Activated T-helper 17 cell treated with anti-CD3 and anti-CD28 coated beads, Interleukin-2, amount 50 U/mL, for 72 hours (primary cell): ENCODE measurements around the gene CPLX1. TPM values are rescaled to one million over a fixed set of nuclear protein-coding genes. Genes with fewer than 3 reads are reported as not detected.

Experiments
- ATAC-seq: fragments of 150-1000 bp; cut with Tn5 transposase; replicated peaks from 2 replicates; pipeline ENCODE4 v1.10.0; 2021; ENCODE audit warnings: mild to moderate bottlenecking, moderate library complexity
- H3K27ac Mint-ChIP-seq: one replicate; pipeline ENCODE4 v1.8.0; 2022; ENCODE audit warnings: mixed read lengths
- H3K27me3 Mint-ChIP-seq: one replicate; pipeline ENCODE4 v1.8.0; 2022; ENCODE audit warnings: mixed read lengths
- H3K36me3 Mint-ChIP-seq: one replicate; pipeline ENCODE4 v1.8.0; 2022; ENCODE audit warnings: low read depth, mild to moderate bottlenecking, mixed read lengths
- H3K4me1 Mint-ChIP-seq: one replicate; pipeline ENCODE4 v1.8.0; 2022; ENCODE audit warnings: mixed read lengths
- H3K4me3 Mint-ChIP-seq: one replicate; pipeline ENCODE4 v1.8.0; 2022; ENCODE audit warnings: mild to moderate bottlenecking, mixed read lengths
- H3K9me3 Mint-ChIP-seq: one replicate; pipeline ENCODE4 v1.8.0; 2022; ENCODE audit warnings: mixed read lengths
- total RNA-seq, 2 donors: library from RNA; stranded (reverse); gene quantifications; one replicate each; pipeline ENCODE4 v1.2.3, GENCODE V29; 2022

CPLX1 gene
- total RNA-seq, 2 donors from 2014 or later: 0.50 to 3.6 TPM

DNA sequence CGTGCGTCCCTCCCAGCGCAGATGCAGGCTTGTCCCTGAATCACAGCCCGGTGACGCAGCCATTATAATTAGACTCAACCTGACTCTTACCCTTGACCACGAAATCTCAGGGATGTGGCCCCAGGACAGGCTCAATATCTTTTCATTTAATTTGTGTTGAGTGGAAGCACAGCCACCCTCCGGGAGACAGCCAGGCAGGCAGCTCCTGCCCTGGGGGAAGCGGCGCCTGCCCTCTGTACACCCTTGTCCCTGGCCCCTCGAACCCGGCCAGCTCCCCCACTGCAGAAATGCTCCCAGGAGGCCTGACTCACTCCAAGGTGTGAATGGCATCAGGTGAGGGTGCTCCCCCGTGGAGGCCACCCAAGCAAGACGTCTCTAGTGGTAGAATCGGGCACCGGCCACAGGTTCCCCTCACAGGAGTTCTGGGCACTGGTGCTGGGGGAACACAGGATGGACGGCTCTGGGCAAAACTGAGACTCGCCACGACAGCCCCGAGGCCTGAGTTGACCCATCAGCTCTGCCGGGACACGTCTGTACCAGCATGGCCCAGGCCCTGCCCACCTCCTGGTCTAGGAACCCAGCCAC is 2.7 kb downstream of the CPLX1 start:
- no peak overlapping the region for H3K4me3 Mint-ChIP-seq
- H3K36me3 Mint-ChIP-seq: peaks cover 7% of the 10 kb centered on the region
- H3K27me3 Mint-ChIP-seq: peaks cover 25% of the 10 kb centered on the region
- no peak overlapping the region for H3K27ac Mint-ChIP-seq
- H3K4me1 Mint-ChIP-seq: no peaks in the 10 kb centered on the region
- no peak for ATAC-seq
- no peaks in the 10 kb centered on the region for H3K9me3 Mint-ChIP-seq

GRCh38 chr4:822361-823175 is 3.4 kb downstream of the CPLX1 start:
- Mint-ChIP-seq H3K27me3 (peaks cover 20% of the 10 kb centered on the region), H3K9me3 (no peaks in the 10 kb centered on the region), H3K4me3 (no peak overlapping the region), H3K27ac (no peak overlapping the region), H3K4me1 (no peaks in the 10 kb centered on the region), H3K36me3 (peaks cover 3% of the 10 kb centered on the region)
- no peak for ATAC-seq

DNA sequence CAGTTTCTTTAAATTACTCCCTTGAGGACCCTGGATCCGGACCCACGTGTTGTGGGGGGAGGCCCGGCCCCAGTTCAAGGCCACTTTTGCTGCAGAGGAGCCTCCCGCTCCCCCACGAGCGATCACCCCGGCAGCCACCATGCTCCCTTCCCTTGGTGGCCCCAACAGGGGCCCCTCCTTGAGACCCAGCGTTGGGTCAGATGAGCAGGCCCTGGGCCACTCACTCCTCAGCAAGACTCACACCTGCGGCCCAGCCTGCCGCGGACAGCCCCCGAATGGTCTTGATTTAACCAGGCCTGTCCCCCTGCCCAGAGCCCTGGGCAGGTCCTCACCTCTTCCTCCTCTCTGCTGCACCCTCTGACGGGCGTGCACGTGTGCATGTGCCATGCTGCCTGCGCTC is 4.3 kb downstream of the CPLX1 start:
- no peak for ATAC-seq
- H3K4me1 Mint-ChIP-seq: no peaks in the 10 kb centered on the region
- H3K36me3 Mint-ChIP-seq: no peaks in the 10 kb centered on the region
- H3K27ac Mint-ChIP-seq: no peak overlapping the region
- H3K9me3 Mint-ChIP-seq: no peaks in the 10 kb centered on the region
- no peak overlapping the region for H3K4me3 Mint-ChIP-seq
- peaks cover 23% of the 10 kb centered on the region for H3K27me3 Mint-ChIP-seq

GRCh38 chr4:821181-821591 is 4.7 kb downstream of the CPLX1 start:
- Mint-ChIP-seq H3K4me3 (no peak overlapping the region), H3K4me1 (no peaks in the 10 kb centered on the region), H3K27ac (no peak overlapping the region), H3K9me3 (no peaks in the 10 kb centered on the region), H3K27me3 (peaks cover 25% of the 10 kb centered on the region), H3K36me3 (no peaks in the 10 kb centered on the region)
- ATAC-seq: no peak

GRCh38 chr4:820230-821172 is 5.4 kb downstream of the CPLX1 start:
- no peak for ATAC-seq

GRCh38 chr4:819401-820229 is 6.3 kb downstream of the CPLX1 start:
- H3K4me1 Mint-ChIP-seq: no peaks in the 10 kb centered on the region
- H3K27me3 Mint-ChIP-seq: peaks cover 32% of the 10 kb centered on the region
- no peaks in the 10 kb centered on the region for H3K36me3 Mint-ChIP-seq
- no peak overlapping the region for H3K27ac Mint-ChIP-seq
- no peaks in the 10 kb centered on the region for H3K9me3 Mint-ChIP-seq
- no peak for ATAC-seq
- H3K4me3 Mint-ChIP-seq: no peak overlapping the region

More at GRCh38 chr4:820230-821172, 5.4 kb downstream of the CPLX1 start:
- Mint-ChIP-seq H3K27ac (no peak overlapping the region), H3K4me1 (no peaks in the 10 kb centered on the region), H3K36me3 (no peaks in the 10 kb centered on the region), H3K4me3 (no peak overlapping the region), H3K27me3 (peaks cover 28% of the 10 kb centered on the region), H3K9me3 (no peaks in the 10 kb centered on the region)

DNA sequence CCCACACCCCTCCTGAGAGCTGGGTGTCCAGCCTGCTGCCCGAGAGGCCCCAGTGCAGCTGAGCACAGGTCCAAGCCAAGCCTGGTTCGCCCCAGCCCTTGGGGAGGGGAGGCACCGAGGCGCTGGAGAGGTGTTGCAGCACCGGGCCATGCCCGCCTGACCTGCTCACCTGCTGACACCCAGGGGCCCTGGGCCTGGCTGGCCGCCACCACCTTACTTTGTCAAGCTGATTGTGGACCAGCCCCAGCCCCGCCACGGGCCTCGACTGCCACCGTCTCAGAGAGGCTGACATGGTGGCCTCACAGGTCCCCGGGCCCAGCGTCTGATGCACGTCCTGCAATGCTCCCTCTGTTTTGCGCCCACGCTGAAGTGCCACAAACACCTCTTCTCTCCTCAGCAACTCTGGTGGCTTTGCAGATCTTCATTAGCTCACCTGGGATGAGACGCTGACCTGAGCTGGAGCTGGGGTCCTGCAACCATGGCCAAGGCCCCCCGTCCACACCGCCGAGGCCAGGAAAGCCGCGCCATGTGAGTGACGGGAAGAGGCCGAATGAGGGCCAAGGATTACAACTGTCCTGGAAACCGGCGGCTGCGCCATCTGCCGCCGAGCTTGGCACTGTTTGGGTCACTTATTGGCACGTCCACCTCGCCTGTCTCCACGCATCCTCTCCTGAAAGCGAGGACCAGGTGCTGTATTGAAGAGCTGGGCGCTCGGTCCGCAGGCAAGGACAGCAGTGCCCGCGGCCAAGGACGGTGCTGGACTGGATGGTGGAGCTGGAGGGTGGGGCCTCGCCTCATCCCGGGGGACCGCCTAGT is 7.6 kb downstream of the CPLX1 start:
- ATAC-seq: no peak
- no peak overlapping the region for H3K4me3 Mint-ChIP-seq
- no peaks in the 10 kb centered on the region for H3K36me3 Mint-ChIP-seq
- H3K27ac Mint-ChIP-seq: no peak overlapping the region
- no peaks in the 10 kb centered on the region for H3K9me3 Mint-ChIP-seq
- H3K4me1 Mint-ChIP-seq: no peaks in the 10 kb centered on the region
- H3K27me3 Mint-ChIP-seq: peaks cover 37% of the 10 kb centered on the region

GRCh38 chr4:815464-816146 is 10.3 kb downstream of the CPLX1 start:
- H3K27ac Mint-ChIP-seq: no peak overlapping the region
- H3K36me3 Mint-ChIP-seq: no peaks in the 10 kb centered on the region
- no peaks in the 10 kb centered on the region for H3K9me3 Mint-ChIP-seq
- no peak for ATAC-seq
- H3K4me1 Mint-ChIP-seq: no peaks in the 10 kb centered on the region
- H3K4me3 Mint-ChIP-seq: no peak overlapping the region
- peaks cover 31% of the 10 kb centered on the region for H3K27me3 Mint-ChIP-seq

GRCh38 chr4:814312-814850 is 11.5 kb downstream of the CPLX1 start:
- no peak for ATAC-seq
- H3K4me3 Mint-ChIP-seq: no peak overlapping the region
- no peaks in the 10 kb centered on the region for H3K36me3 Mint-ChIP-seq
- no peaks in the 10 kb centered on the region for H3K4me1 Mint-ChIP-seq
- peaks cover 31% of the 10 kb centered on the region for H3K27me3 Mint-ChIP-seq
- H3K9me3 Mint-ChIP-seq: no peaks in the 10 kb centered on the region
- H3K27ac Mint-ChIP-seq: no peak overlapping the region

- ATAC-seq: no peak
- Mint-ChIP-seq H3K9me3 (no peaks in the 10 kb centered on the region), H3K4me3 (no peak overlapping the region)
Measured at GRCh38 chr4:813900-814299, 12.0 kb downstream of the CPLX1 start.

DNA sequence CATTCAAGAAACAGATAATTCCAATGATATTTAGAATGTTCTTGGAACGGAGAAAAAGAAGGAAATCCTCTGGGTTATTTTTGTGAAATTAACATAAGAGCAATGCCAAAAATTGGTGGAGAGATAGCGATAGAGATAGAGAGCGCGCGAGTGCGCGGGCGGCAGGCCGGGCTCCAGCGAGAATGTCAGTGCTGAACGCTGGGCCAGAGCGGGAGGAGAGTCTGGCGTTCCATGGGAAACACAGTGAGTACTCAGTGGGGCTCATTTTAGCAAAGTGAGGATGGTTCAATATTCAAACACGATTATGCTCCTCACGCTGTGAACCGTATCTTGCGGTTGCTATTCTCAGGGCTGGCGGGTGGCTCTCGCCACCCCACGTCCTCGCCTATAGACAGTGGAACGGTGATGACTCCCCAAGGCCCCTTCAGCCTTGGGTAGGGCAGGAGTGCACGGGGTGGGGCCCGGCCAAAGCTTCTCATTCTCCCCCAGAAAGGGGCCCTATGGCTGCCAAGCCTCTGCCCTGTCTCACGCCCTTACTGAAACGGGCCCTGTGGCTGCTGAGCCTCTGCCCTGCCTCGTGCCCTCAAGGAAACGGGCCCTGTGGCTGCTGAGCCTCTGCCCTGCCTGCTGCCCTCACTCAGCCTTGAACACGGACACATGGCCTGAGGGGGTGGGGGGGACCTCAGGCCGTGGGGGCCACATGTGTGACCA is 16.9 kb downstream of the CPLX1 start:
- H3K27ac Mint-ChIP-seq: no peak overlapping the region
- no peaks in the 10 kb centered on the region for H3K36me3 Mint-ChIP-seq
- H3K4me3 Mint-ChIP-seq: no peak overlapping the region
- H3K9me3 Mint-ChIP-seq: no peaks in the 10 kb centered on the region
- no peaks in the 10 kb centered on the region for H3K4me1 Mint-ChIP-seq
- no peak for ATAC-seq
- H3K27me3 Mint-ChIP-seq: peaks cover 18% of the 10 kb centered on the region

More at GRCh38 chr4:813900-814299, 12.0 kb downstream of the CPLX1 start:
- H3K36me3 Mint-ChIP-seq: no peaks in the 10 kb centered on the region
- H3K4me1 Mint-ChIP-seq: no peaks in the 10 kb centered on the region
- peaks cover 31% of the 10 kb centered on the region for H3K27me3 Mint-ChIP-seq
- H3K27ac Mint-ChIP-seq: no peak overlapping the region

DNA sequence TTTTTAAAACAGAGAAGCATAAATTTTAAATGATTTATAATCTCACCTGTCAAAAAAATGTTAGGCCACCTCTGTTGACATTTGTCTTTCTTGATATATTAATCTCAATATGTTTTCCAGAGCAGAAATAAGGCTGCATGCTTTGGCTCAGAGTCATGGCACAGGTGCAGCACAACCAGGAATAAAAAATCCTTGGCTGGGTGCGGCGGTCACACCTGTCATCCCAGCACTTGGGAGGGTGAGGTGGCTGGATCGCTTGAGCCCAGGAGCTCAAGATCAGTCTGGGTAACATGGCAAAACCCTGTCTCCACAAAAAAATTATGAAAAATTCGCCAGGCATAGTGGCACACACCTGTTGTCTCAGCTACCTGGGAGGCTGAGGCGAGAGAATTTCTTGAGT is 18.1 kb downstream of the CPLX1 start:
- H3K27me3 Mint-ChIP-seq: peaks cover 13% of the 10 kb centered on the region
- H3K4me3 Mint-ChIP-seq: no peak overlapping the region
- H3K27ac Mint-ChIP-seq: no peak overlapping the region
- ATAC-seq: no peak
- no peaks in the 10 kb centered on the region for H3K36me3 Mint-ChIP-seq
- H3K4me1 Mint-ChIP-seq: no peaks in the 10 kb centered on the region
- H3K9me3 Mint-ChIP-seq: no peaks in the 10 kb centered on the region
